GM12865 (cell line): Measurements from ENCODE around the gene OOSP1.
"Not testable (repeated sequence)": the region's sequence is repeated elsewhere in the genome, so short reads cannot be mapped to it uniquely, and the experiment has no call there.

Experiments
- DNase-seq: peaks from one replicate; pipeline ENCODE4 v3.0.0; 2010; ENCODE audit warnings: low read depth
- H3K4me3 ChIP-seq: 2 replicates; pipeline ENCODE4 v1.5.1; 2011; ENCODE audit warnings: mild to moderate bottlenecking, low read depth, low read length, control low read depth
- TF ChIP-seq, protein P1 (sequence below): IDR thresholded peaks from 2 replicates; pipeline ENCODE4 v1.5.1; 2011; ENCODE audit warnings: low read length, control low read depth, low read depth, inconsistent platforms; ENCODE audit not compliant: insufficient read depth; ENCODE audit errors: missing control alignments

OOSP1 gene

DNA sequence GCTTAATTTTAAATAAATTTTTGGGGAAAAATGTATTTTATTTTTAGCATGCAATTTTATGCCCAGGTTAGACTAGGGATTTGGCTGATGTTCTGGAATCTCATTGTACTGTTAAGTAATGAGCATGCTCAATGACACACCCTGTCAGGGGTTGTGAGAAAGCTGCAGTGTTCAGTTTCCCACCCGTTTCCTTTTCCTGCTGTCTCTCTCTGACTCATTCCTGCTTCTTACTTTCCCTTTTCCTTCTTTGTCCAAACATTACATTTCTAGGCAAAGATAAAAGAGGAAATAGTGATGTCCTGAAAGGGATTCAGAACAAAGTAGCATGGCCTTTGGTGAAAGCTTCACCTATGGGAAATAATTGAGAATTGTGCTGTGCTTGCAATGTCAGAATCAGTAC is 36.9 kb upstream of the OOSP1 start:
- H3K4me3 ChIP-seq = no peak overlapping the region
- no peak for DNase-seq
- TF ChIP-seq, protein P1, sequence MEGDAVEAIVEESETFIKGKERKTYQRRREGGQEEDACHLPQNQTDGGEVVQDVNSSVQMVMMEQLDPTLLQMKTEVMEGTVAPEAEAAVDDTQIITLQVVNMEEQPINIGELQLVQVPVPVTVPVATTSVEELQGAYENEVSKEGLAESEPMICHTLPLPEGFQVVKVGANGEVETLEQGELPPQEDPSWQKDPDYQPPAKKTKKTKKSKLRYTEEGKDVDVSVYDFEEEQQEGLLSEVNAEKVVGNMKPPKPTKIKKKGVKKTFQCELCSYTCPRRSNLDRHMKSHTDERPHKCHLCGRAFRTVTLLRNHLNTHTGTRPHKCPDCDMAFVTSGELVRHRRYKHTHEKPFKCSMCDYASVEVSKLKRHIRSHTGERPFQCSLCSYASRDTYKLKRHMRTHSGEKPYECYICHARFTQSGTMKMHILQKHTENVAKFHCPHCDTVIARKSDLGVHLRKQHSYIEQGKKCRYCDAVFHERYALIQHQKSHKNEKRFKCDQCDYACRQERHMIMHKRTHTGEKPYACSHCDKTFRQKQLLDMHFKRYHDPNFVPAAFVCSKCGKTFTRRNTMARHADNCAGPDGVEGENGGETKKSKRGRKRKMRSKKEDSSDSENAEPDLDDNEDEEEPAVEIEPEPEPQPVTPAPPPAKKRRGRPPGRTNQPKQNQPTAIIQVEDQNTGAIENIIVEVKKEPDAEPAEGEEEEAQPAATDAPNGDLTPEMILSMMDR = no peak

DNA sequence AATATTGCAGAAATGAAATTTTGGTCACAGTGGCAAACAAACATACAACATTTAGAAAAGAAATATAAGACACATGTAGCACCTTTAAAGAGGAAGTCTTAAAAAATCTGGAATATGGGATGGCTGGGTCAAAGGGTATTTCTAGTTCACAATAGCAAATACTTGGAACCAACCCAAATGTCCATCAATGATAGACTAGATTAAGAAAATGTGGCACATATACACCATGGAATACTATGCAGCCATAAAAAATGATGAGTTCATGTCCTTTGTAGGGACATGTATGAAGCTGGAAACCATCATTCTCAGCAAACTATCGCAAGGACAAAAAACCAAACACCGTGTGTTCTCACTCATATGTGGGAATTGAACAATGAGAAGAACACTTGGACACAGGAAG is 34.7 kb upstream of the OOSP1 start:
- not testable (repeated sequence) for DNase-seq

DNA sequence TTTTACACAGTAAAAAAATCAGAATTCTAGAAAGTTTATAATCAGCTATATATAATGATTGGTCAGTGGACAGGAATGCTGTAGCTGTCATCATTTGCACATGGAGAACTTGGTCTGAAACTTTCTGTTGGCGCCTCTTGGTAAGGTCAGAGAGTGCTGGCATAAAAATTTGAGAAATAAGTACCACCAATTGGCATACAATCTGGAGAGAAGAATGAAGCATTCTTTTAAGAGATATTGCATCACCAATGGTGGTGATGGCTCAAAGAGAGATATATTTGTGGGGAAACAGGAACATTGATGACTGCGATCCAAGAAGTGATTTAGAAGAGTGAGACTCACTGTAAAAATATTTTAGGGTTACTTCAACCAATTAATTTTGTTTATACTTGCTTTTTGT is 19.8 kb upstream of the OOSP1 start:
- H3K4me3 ChIP-seq = no peak overlapping the region
- no peak for DNase-seq
- TF ChIP-seq, protein P1 = no peak

More for the DNA sequence above, 34.7 kb upstream of the OOSP1 start:
- H3K4me3 ChIP-seq = not testable (repeated sequence)

DNA sequence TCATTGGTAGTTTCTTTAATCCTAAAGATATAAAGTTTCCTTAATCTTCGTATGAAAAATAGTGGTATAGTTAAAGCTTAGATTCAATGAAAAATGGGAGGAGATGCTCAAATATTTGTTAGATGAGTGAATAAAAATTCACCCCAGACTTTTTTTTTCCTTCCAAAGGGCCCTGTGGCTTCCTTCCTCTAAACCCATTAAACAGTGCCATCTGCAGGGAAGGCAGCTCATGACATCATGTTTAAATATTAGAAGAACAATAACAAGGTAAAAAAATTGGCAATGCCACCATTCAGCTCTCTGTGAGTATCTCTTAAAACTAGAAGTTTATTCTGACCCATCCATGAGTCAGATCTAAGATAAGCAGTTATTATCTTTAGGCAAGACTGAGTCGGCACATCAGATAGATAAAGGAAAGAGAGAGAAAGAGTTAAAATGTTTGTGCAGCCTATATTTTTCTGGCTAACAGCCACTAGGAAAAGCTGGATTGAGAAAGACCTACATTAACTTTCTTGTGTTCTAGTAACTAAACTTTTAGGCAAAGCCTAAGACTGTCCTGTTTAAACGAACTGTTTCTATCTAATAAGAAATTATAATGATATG is 19.1 kb upstream of the OOSP1 start:
- TF ChIP-seq, protein P1 = peak; percentile 37
- peak; percentile 37 for DNase-seq
- no peak overlapping the region for H3K4me3 ChIP-seq

DNA sequence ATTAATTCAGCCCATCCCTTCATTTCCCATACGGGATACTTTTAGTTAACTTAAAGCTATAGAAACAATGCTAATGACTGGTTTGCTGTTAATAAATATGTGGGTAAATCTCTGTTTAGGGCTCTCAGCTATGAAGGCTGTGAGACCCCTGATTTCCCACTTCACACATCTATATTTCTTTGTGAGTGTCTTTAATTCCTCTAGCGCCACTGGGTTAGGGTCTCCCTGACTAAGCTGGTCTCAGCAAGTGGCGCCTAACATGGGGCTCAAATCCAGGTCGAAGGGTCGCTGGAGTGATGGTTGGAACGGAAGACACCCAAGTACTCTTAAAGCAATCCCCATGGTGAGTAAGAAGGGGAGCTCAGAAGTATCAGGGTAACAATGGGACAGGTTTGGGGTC is 14.4 kb upstream of the OOSP1 start:
- TF ChIP-seq, protein P1 = no peak
- DNase-seq = no peak
- no peak overlapping the region for H3K4me3 ChIP-seq

DNA sequence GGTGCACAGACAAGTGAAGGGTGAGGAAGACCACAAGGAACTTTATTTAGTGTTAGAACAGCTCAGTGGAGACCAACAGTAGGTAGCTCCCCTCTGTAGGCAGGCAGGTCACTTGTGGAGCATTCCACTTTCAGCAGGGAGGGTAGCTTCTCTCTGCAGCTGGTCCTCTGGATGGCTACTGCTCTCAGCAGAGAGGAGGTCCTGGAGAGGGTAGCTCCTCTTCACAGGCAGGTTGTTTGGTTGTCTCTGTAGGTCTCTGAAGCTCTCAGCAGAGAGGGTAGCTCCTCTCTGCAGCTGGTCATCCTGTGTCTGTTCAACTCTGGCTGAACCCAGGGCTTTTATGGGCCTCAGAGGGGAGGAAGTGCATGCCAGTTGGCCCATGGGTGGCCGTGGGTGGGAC is 6.5 kb upstream of the OOSP1 start:
- TF ChIP-seq, protein P1 = no peak
- H3K4me3 ChIP-seq = no peak overlapping the region
- no peak for DNase-seq

DNA sequence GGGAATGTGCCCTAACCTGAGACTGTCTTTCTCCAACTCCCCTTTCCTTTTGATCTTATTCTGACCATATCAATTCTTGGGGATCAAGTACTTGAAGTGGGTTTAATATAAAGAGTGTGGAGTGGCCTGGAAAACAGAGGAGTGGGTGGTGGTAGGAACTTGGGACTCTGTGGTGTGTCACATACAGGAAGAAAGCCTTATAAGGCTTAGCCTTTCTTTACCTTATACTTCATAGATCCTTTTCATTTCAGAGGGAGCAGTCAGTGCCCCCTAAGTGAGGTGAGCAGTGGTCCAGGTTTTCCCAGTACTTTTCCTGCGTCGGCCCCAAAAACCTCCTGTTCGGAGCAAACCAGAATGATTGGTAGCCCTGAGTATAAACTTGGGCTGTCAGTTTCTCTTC is 486 bp downstream of the OOSP1 start:
- no peak for DNase-seq
- H3K4me3 ChIP-seq = no peak overlapping the region
- TF ChIP-seq, protein P1 = no peak
